ENCODE measurements around the gene LAMC2. TPM values are rescaled to one million over a fixed set of nuclear protein-coding genes. Genes with fewer than 3 reads are reported as not detected.
"Not testable (repeated sequence)": the region's sequence is repeated elsewhere in the genome, so short reads cannot be mapped to it uniquely, and the experiment has no call there.

LAMC2 gene
- total RNA-seq, 2 experiments from 2014 or later, result 0.38 TPM; not detected in 1

- Histone ChIP-seq H3K79me2 (ENCODE audit: insufficient read depth, low read depth, low read length) (no peaks in the 10 kb centered on the region), H3K9me3 (ENCODE audit: low read length) (no peaks in the 10 kb centered on the region), H3K27ac (ENCODE audit: low read depth, low read length, poor library complexity, severe bottlenecking) (no peak overlapping the region), H3K9me2 (ENCODE audit: insufficient read depth, low read length) (no peaks in the 10 kb centered on the region), H3K4me1 (ENCODE audit: insufficient read depth, low read length, poor library complexity, severe bottlenecking) (no peaks in the 10 kb centered on the region), H3K4me2 (ENCODE audit: low read length) (no peak overlapping the region), H2AFZ (ENCODE audit: low read length) (no peak overlapping the region), H3K36me3 (ENCODE audit: insufficient read depth, low read length) (no peaks in the 10 kb centered on the region), H3K4me3 (ENCODE audit: low read depth, low read length, poor library complexity, severe bottlenecking) (no peak overlapping the region), H4K20me1 (ENCODE audit: insufficient read depth, low read length) (no peaks in the 10 kb centered on the region)
- ChIA-PET CTCF (ENCODE audit: unreplicated experiment) (no interaction called here), POLR2A (no interaction called here)
- intact Hi-C loops (cut with micrococcal nuclease; ENCODE audit: unreplicated experiment), result no loop called here
- TF ChIP-seq CTCF (conservative IDR thresholded peaks at IDR 0.05; ENCODE audit: low read length), result no peak
- TF ChIP-seq EZH2phosphoT487 (IDR thresholded peaks at IDR 0.05; ENCODE audit: borderline replicate concordance, low read depth, low read length), result no peak
- no peak for DNase-seq (ENCODE audit: low spot score)
- no TSS peak for BruUV-seq (replicated peaks)
Measured at GRCh38 chr1:183239793-183240525, 53.9 kb downstream of the LAMC2 start.

- TF ChIP-seq CTCF (conservative IDR thresholded peaks at IDR 0.05; ENCODE audit: low read length) (no peak), EZH2phosphoT487 (IDR thresholded peaks at IDR 0.05; ENCODE audit: borderline replicate concordance, low read depth, low read length) (no peak)
- BruUV-seq (replicated peaks), result no TSS peak
- no peak for DNase-seq (ENCODE audit: low spot score)
- ChIA-PET CTCF (ENCODE audit: unreplicated experiment) (no interaction called here), POLR2A (no interaction called here)
- H3K36me3 ChIP-seq (ENCODE audit: insufficient read depth, low read length), result no peaks in the 10 kb centered on the region
- no peak overlapping the region for H2AFZ ChIP-seq (ENCODE audit: low read length)
- no peaks in the 10 kb centered on the region for H4K20me1 ChIP-seq (ENCODE audit: insufficient read depth, low read length)
- no peak overlapping the region for H3K27ac ChIP-seq (ENCODE audit: low read depth, low read length, poor library complexity, severe bottlenecking)
- H3K4me3 ChIP-seq (ENCODE audit: low read depth, low read length, poor library complexity, severe bottlenecking), result no peak overlapping the region
- no peaks in the 10 kb centered on the region for H3K9me2 ChIP-seq (ENCODE audit: insufficient read depth, low read length)
- H3K4me2 ChIP-seq (ENCODE audit: low read length), result no peak overlapping the region
- intact Hi-C loops (cut with micrococcal nuclease; ENCODE audit: unreplicated experiment), result no loop called here
- no peaks in the 10 kb centered on the region for H3K4me1 ChIP-seq (ENCODE audit: insufficient read depth, low read length, poor library complexity, severe bottlenecking)
- H3K9me3 ChIP-seq (ENCODE audit: low read length), result no peaks in the 10 kb centered on the region
- no peaks in the 10 kb centered on the region for H3K79me2 ChIP-seq (ENCODE audit: insufficient read depth, low read depth, low read length)
Measured at GRCh38 chr1:183240526-183240825, 54.4 kb downstream of the LAMC2 start.

GRCh38 chr1:183240853-183241252, 54.8 kb downstream of the LAMC2 start:
- H3K9me3 ChIP-seq (ENCODE audit: low read length); H3K9me2 ChIP-seq (ENCODE audit: insufficient read depth, low read length); H2AFZ ChIP-seq (ENCODE audit: low read length); H3K4me2 ChIP-seq (ENCODE audit: low read length); intact Hi-C loops (cut with micrococcal nuclease; ENCODE audit: unreplicated experiment); H3K36me3 ChIP-seq (ENCODE audit: insufficient read depth, low read length); BruUV-seq (replicated peaks); H3K79me2 ChIP-seq (ENCODE audit: insufficient read depth, low read depth, low read length); H3K4me3 ChIP-seq (ENCODE audit: low read depth, low read length, poor library complexity, severe bottlenecking); H3K4me1 ChIP-seq (ENCODE audit: insufficient read depth, low read length, poor library complexity, severe bottlenecking); H3K27ac ChIP-seq (ENCODE audit: low read depth, low read length, poor library complexity, severe bottlenecking); DNase-seq (ENCODE audit: low spot score); H4K20me1 ChIP-seq (ENCODE audit: insufficient read depth, low read length); CTCF ChIA-PET (ENCODE audit: unreplicated experiment): not testable (repeated sequence)
- POLR2A ChIA-PET, result interaction anchor here (0.7 to 1.0 kb wide), 2 partner anchors 9 to 54 kb away, joined by 3 read pairs; no protein-coding TSS in a partner anchor
